ENCODE measurements around the gene FSTL5.

- TF ChIP-seq EZH2phosphoT487 (IDR thresholded peaks at IDR 0.05; ENCODE audit: insufficient read depth, low read depth) (no peak), EZH2 (IDR thresholded peaks at IDR 0.05; ENCODE audit: insufficient read depth, poor library complexity, severe bottlenecking) (no peak)
These were observed 322.0 kb downstream of the FSTL5 start for GRCh38 chr4:161841759-161842158.

All from GM23248 (cell line).